Measurements from ENCODE around the gene TMEM30B. TPM values are rescaled to one million over a fixed set of nuclear protein-coding genes. Genes with fewer than 3 reads are reported as not detected.

Gene TMEM30B
- total RNA-seq, 1 experiment from 2014 or later: 0.12 TPM

DNA sequence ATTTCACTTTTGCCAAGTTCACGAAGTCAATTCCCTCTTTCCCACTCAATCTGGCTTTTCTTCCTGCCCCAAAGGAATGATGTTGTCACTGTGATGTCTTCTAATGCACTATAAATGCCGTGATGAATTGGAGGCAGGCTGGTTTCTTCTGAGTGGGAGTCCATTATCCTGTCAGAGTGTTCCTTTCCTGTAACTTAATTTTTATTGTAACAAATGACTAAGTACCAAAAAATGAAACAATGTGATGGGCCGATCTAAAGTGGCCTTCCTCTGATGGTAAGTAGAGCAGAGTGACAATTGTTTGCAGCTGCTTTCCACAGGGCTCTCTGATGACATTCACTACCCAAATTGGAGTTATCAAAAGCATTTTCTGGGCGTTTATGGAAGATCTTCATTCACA, 22.2 kb downstream of the TMEM30B start:
- H3K79me2 ChIP-seq (ENCODE audit: insufficient read depth, low read length): no peaks in the 10 kb centered on the region
- H3K36me3 ChIP-seq (ENCODE audit: control insufficient read depth in 1 of 2, insufficient read depth in 2 of 2, low read length in 2 of 2): no peaks in the 10 kb centered on the region
- TF ChIP-seq ZNF274 (IDR thresholded peaks at IDR 0.05; ENCODE audit: low read depth, low read length) (no peak), REST (IDR thresholded peaks at IDR 0.05; ENCODE audit: low read depth) (no peak), MAX (IDR thresholded peaks at IDR 0.05) (no peak), ZFX (IDR thresholded peaks at IDR 0.05) (no peak), CBX3 (IDR thresholded peaks at IDR 0.05; ENCODE audit: low read depth) (no peak), RAD21 (IDR thresholded peaks at IDR 0.05; ENCODE audit: low read depth) (no peak), EZH2 (IDR thresholded peaks at IDR 0.05) (no peak)
- TF ChIP-seq, protein P1, sequence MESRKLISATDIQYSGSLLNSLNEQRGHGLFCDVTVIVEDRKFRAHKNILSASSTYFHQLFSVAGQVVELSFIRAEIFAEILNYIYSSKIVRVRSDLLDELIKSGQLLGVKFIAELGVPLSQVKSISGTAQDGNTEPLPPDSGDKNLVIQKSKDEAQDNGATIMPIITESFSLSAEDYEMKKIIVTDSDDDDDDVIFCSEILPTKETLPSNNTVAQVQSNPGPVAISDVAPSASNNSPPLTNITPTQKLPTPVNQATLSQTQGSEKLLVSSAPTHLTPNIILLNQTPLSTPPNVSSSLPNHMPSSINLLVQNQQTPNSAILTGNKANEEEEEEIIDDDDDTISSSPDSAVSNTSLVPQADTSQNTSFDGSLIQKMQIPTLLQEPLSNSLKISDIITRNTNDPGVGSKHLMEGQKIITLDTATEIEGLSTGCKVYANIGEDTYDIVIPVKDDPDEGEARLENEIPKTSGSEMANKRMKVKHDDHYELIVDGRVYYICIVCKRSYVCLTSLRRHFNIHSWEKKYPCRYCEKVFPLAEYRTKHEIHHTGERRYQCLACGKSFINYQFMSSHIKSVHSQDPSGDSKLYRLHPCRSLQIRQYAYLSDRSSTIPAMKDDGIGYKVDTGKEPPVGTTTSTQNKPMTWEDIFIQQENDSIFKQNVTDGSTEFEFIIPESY (IDR thresholded peaks at IDR 0.05; ENCODE audit: extremely low read depth, insufficient replicate concordance, low read length): no peak
- TF ChIP-seq, protein P2, sequence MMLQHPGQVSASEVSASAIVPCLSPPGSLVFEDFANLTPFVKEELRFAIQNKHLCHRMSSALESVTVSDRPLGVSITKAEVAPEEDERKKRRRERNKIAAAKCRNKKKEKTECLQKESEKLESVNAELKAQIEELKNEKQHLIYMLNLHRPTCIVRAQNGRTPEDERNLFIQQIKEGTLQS (IDR thresholded peaks at IDR 0.05): no peak
- no TSS peak for BruUV-seq (replicated peaks)
- intact Hi-C loops (cut with micrococcal nuclease): loop anchor here (10.0 kb wide), 1 partner anchor 1294 kb away; no protein-coding TSS in a partner anchor
- CTCF ChIA-PET: no interaction called here
- peaks cover 6 to 10% of the 10 kb centered on the region in 2 experiments; a peak in 3 of 4 replicates for H3K4me1 ChIP-seq (ENCODE audit: control insufficient read depth in 1 of 2, insufficient read depth in 2 of 2, low read length in 2 of 2)
- no peak overlapping the region for H3K4me2 ChIP-seq (ENCODE audit: low read length)
- no peaks in the 10 kb centered on the region for H3K9me2 ChIP-seq (ENCODE audit: insufficient read depth)
- ATAC-seq (no peak), DNase-seq (ENCODE audit: low read depth, low spot score) (no peak)
- no peak overlapping the region for H3K9ac ChIP-seq (ENCODE audit: low read length)
- H3K27me3 ChIP-seq (ENCODE audit: insufficient read depth, low read length): no peaks in the 10 kb centered on the region
- H4K20me1 ChIP-seq (ENCODE audit: insufficient read depth): no peaks in the 10 kb centered on the region
- no peaks in the 10 kb centered on the region for H3K9me3 ChIP-seq (ENCODE audit: control insufficient read depth in 1 of 2, insufficient read depth in 1 of 2, low read depth in 1 of 2, low read length in 2 of 2)
- no peak overlapping the region for H3K27ac ChIP-seq (ENCODE audit: low read depth, low read length)
- no peak overlapping the region for H3K4me3 ChIP-seq (replicated peaks in 1 of 2; ENCODE audit: low read depth in 1 of 2, low read length in 2 of 2)
- RAD21 ChIA-PET (ENCODE audit: low non-redundant PET in 1 of 2, low total read pairs in 2 of 2, uncharacterized antibody in 2 of 2, unreplicated experiment in 2 of 2): no interaction called here
- no peak overlapping the region for H2AFZ ChIP-seq (ENCODE audit: low read depth, low read length, poor library complexity, severe bottlenecking)
- POLR2A ChIA-PET: no interaction called here

Measured in HCT116 (cell line).